GM21447 (cell line): ENCODE data around the gene RAD51B.
"Not testable (repeated sequence)": the region's sequence is repeated elsewhere in the genome, so short reads cannot be mapped to it uniquely, and the experiment has no call there.

Source experiments
- ATAC-seq: cut with Tn5 transposase; IDR thresholded peaks from one replicate; pipeline ENCODE4 v1.9.1; 2021; ENCODE audit not compliant: unreplicated experiment

Gene RAD51B

GRCh38 chr14:68741839-68742470 lies 922.4 kb downstream of the RAD51B start:
- peak; percentile 77 for ATAC-seq

- ATAC-seq = no peak
Observed at GRCh38 chr14:68744613-68745012, 925.0 kb downstream of the RAD51B start.

GRCh38 chr14:68747393-68747792 lies 927.8 kb downstream of the RAD51B start:
- no peak for ATAC-seq

GRCh38 chr14:68748260-68748659 lies 928.7 kb downstream of the RAD51B start:
- no peak for ATAC-seq

- ATAC-seq = no peak
Observed at GRCh38 chr14:68748691-68749090, 929.1 kb downstream of the RAD51B start.

- ATAC-seq = no peak
Observed at GRCh38 chr14:68749487-68750475, 930.2 kb downstream of the RAD51B start.

GRCh38 chr14:68752271-68753006 lies 932.9 kb downstream of the RAD51B start:
- ATAC-seq = no peak

GRCh38 chr14:68753690-68754089 lies 934.1 kb downstream of the RAD51B start:
- ATAC-seq = no peak

- ATAC-seq = no peak
Observed at GRCh38 chr14:68755016-68755353, 935.4 kb downstream of the RAD51B start.

- no peak for ATAC-seq
Observed at GRCh38 chr14:68756000-68756481, 936.5 kb downstream of the RAD51B start.

- ATAC-seq = no peak
Observed at GRCh38 chr14:68756734-68757133, 937.2 kb downstream of the RAD51B start.

GRCh38 chr14:68757618-68758081 lies 938.1 kb downstream of the RAD51B start:
- no peak for ATAC-seq

- no peak for ATAC-seq
Observed at GRCh38 chr14:68758301-68758700, 938.7 kb downstream of the RAD51B start.

- no peak for ATAC-seq
Observed at GRCh38 chr14:68759017-68759560, 939.5 kb downstream of the RAD51B start.

GRCh38 chr14:68759937-68760336 lies 940.4 kb downstream of the RAD51B start:
- no peak for ATAC-seq

GRCh38 chr14:68760761-68761160 lies 941.2 kb downstream of the RAD51B start:
- ATAC-seq = no peak

- no peak for ATAC-seq
Observed at GRCh38 chr14:68761391-68761790, 941.8 kb downstream of the RAD51B start.

- ATAC-seq = no peak
Observed at GRCh38 chr14:68762953-68763764, 943.6 kb downstream of the RAD51B start.

- ATAC-seq = not testable (repeated sequence)
Observed at GRCh38 chr14:68763843-68764242, 944.3 kb downstream of the RAD51B start.
